ENCODE data around the gene TTC34. TPM values are rescaled to one million over a fixed set of nuclear protein-coding genes. Genes with fewer than 3 reads are reported as not detected.
"Not testable (repeated sequence)": the region's sequence is repeated elsewhere in the genome, so short reads cannot be mapped to it uniquely, and the experiment has no call there.

The TTC34 gene
- total RNA-seq, 1 experiment from 2014 or later, result 0.38 TPM

GRCh38 chr1:2754597-2754996, 46.9 kb downstream of the TTC34 start:
- not testable (repeated sequence) for H3K27ac ChIP-seq; H3K4me3 ChIP-seq; DNase-seq; H3K9me3 ChIP-seq (replicated peaks); H3K27me3 ChIP-seq; H3K36me3 ChIP-seq; H3K4me1 ChIP-seq

GRCh38 chr1:2752503-2752902, 49.0 kb downstream of the TTC34 start:
- not testable (repeated sequence) for H3K27ac ChIP-seq; DNase-seq; H3K36me3 ChIP-seq; H3K4me3 ChIP-seq; H3K27me3 ChIP-seq; H3K4me1 ChIP-seq; H3K9me3 ChIP-seq (replicated peaks)

- not testable (repeated sequence) for H3K4me1 ChIP-seq; H3K36me3 ChIP-seq; DNase-seq; H3K27ac ChIP-seq; H3K27me3 ChIP-seq; H3K9me3 ChIP-seq (replicated peaks); H3K4me3 ChIP-seq
Measured at GRCh38 chr1:2751866-2752265, 49.6 kb downstream of the TTC34 start.

GRCh38 chr1:2750766-2751730, 50.4 kb downstream of the TTC34 start:
- H3K36me3 ChIP-seq; H3K9me3 ChIP-seq (replicated peaks): not testable (repeated sequence)

GRCh38 chr1:2750041-2750680, 51.3 kb downstream of the TTC34 start:
- DNase-seq, result not testable (repeated sequence)

More at GRCh38 chr1:2750766-2751730, 50.4 kb downstream of the TTC34 start:
- not testable (repeated sequence) for DNase-seq, H3K27me3 ChIP-seq, H3K4me3 ChIP-seq, H3K27ac ChIP-seq, H3K4me1 ChIP-seq

GRCh38 chr1:2748626-2749025, 52.9 kb downstream of the TTC34 start:
- H3K27ac ChIP-seq; H3K9me3 ChIP-seq (replicated peaks); H3K4me3 ChIP-seq; H3K36me3 ChIP-seq; H3K27me3 ChIP-seq; H3K4me1 ChIP-seq; DNase-seq: not testable (repeated sequence)

More at GRCh38 chr1:2750041-2750680, 51.3 kb downstream of the TTC34 start:
- not testable (repeated sequence) for H3K27ac ChIP-seq; H3K9me3 ChIP-seq (replicated peaks); H3K36me3 ChIP-seq; H3K4me3 ChIP-seq; H3K27me3 ChIP-seq; H3K4me1 ChIP-seq

- H3K4me1 ChIP-seq; H3K27ac ChIP-seq; H3K4me3 ChIP-seq; H3K36me3 ChIP-seq; H3K9me3 ChIP-seq (replicated peaks); DNase-seq; H3K27me3 ChIP-seq: not testable (repeated sequence)
Measured at GRCh38 chr1:2694796-2695195, 106.7 kb downstream of the TTC34 start.

GRCh38 chr1:2690180-2690579, 111.3 kb downstream of the TTC34 start:
- DNase-seq; H3K9me3 ChIP-seq (replicated peaks); H3K27ac ChIP-seq; H3K27me3 ChIP-seq; H3K36me3 ChIP-seq; H3K4me1 ChIP-seq; H3K4me3 ChIP-seq: not testable (repeated sequence)

GRCh38 chr1:2688336-2688665, 113.2 kb downstream of the TTC34 start:
- not testable (repeated sequence) for DNase-seq; H3K9me3 ChIP-seq (replicated peaks); H3K27me3 ChIP-seq

GRCh38 chr1:2687638-2688335, 113.7 kb downstream of the TTC34 start:
- H3K4me3 ChIP-seq; H3K27ac ChIP-seq; H3K4me1 ChIP-seq; H3K9me3 ChIP-seq (replicated peaks); H3K36me3 ChIP-seq; H3K27me3 ChIP-seq: not testable (repeated sequence)
- peak in 1 of 2 experiments; percentile 14 for DNase-seq

More at GRCh38 chr1:2688336-2688665, 113.2 kb downstream of the TTC34 start:
- H3K4me1 ChIP-seq, H3K27ac ChIP-seq, H3K36me3 ChIP-seq, H3K4me3 ChIP-seq: not testable (repeated sequence)

- H3K27ac ChIP-seq; H3K9me3 ChIP-seq (replicated peaks); H3K36me3 ChIP-seq; H3K4me3 ChIP-seq; H3K4me1 ChIP-seq; H3K27me3 ChIP-seq; DNase-seq: not testable (repeated sequence)
Measured at GRCh38 chr1:2687174-2687591, 114.3 kb downstream of the TTC34 start.

GRCh38 chr1:2686091-2686863, 115.2 kb downstream of the TTC34 start:
- H3K27me3 ChIP-seq; H3K4me3 ChIP-seq; H3K27ac ChIP-seq; H3K9me3 ChIP-seq (replicated peaks); H3K4me1 ChIP-seq; DNase-seq; H3K36me3 ChIP-seq: not testable (repeated sequence)

GRCh38 chr1:2685671-2686070, 115.8 kb downstream of the TTC34 start:
- H3K9me3 ChIP-seq (replicated peaks); H3K4me3 ChIP-seq; DNase-seq; H3K27me3 ChIP-seq; H3K4me1 ChIP-seq; H3K36me3 ChIP-seq; H3K27ac ChIP-seq: not testable (repeated sequence)

- not testable (repeated sequence) for DNase-seq; H3K27ac ChIP-seq; H3K27me3 ChIP-seq; H3K36me3 ChIP-seq; H3K4me3 ChIP-seq; H3K9me3 ChIP-seq (replicated peaks); H3K4me1 ChIP-seq
Measured at GRCh38 chr1:2684878-2685277, 116.6 kb downstream of the TTC34 start.

- H3K27ac ChIP-seq; H3K9me3 ChIP-seq (replicated peaks); H3K4me1 ChIP-seq; H3K4me3 ChIP-seq; H3K27me3 ChIP-seq; H3K36me3 ChIP-seq: not testable (repeated sequence)
- DNase-seq, result peak; percentile 8 to 24
Measured at GRCh38 chr1:2684000-2684399, 117.5 kb downstream of the TTC34 start.

All from SJCRH30 (cell line).